NCI-H2107 treated with DMSO at 0.1 percent for 48 hours (cell line): ENCODE results near the gene TRPM3.

Source experiments
- DNase-seq: peaks from one replicate; lab custom pipeline; 2025; ENCODE audit not compliant: unreplicated experiment; lab: John Stamatoyannopoulos, UW

The TRPM3 gene

DNA sequence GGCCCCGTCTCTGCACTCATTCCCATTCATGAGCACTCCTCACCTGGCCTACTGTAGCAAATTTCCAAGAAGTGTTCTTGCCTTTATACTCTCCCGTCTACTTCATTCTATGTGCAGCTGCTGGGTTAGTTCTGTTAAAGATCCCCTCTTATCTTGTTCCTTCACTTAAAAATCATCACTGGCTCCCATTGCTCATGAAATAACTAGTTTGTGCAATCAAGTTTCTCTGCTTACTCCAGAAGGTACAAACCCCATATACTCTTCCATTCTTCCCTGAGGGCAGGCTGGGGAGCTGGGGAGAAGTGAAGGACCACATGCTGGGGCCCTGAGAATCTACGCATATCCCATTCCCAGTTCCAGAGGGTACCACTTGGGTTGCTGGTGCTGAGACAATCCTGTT, 622.6 kb downstream of the TRPM3 start:
- no peak for DNase-seq

DNA sequence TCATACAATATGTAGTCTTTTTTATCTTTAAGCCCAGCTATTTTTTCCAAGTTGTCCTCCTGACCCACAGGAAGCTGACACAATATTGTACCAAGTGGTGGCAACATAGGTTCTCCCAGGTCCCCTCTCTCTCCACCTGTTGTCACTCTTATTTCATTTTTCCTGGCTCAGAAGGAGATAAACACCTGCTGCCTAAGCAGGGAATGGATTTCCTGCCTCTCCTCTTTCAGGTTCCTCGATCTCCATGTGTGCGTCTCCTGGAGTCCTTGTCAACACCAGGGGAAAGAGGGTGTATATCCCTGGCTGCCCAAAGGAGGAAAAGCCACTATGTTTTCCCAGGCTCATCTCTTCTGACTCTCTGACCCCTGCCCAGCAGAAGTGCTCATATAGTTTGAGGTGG, 625.2 kb downstream of the TRPM3 start:
- peak; percentile 7 for DNase-seq

DNA sequence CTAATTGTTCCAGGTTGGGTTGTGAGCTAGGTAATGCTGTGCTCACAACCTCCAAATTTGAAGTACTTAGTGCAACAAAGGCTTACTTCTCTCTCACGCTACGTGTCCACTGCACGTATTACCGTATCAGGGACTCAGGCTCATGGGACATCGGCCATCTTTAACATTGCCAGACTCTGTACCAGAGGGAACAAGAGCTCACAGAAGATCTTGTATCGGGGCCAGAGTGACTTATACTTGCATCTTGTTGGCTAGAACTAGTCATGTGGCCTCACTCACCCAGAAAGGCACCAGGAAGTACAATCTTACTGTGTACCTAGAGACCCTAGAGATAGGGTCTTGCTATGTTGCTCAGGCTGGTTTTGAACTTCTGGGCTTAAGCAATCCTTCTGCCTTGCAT, 625.9 kb downstream of the TRPM3 start:
- DNase-seq, result no peak

DNA sequence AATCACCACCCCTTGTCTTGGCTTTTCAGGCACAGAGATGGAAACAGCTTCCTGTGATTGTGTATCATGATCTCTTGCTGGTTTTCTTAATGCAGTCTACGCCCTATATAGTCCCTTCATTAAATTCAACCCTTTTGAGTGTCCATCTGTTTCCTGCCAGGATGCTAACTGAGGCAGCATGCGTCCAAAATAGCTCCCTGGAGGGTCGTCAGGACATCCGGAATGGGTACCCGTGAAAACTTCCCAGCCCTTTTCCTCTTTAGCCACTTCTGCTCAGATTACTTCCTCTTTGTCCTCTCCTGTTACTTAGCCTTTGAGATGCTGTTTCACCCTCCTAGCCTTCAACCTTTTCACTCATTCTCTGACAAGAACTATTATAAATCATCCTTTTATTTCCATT, 627.2 kb downstream of the TRPM3 start:
- DNase-seq, result no peak

DNA sequence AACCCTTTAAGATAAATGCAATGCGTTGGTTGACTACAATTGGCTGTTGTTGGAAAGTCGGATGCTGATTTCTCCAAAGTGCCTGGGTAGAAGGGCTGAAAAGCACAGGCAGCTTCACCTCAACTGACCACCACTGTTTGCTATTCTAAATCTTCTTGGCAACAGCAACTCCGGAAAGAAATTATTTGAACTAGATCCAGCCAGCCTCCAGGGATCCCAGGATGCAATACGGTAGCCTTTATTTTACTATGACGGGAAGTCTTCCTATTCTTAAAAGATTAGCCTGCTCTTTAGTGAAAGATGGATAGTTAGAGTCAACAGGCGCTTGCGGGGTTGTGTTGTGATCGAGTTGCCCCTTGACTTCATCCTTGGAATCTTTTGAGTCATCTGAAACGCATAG, 628.4 kb downstream of the TRPM3 start:
- no peak for DNase-seq

DNA sequence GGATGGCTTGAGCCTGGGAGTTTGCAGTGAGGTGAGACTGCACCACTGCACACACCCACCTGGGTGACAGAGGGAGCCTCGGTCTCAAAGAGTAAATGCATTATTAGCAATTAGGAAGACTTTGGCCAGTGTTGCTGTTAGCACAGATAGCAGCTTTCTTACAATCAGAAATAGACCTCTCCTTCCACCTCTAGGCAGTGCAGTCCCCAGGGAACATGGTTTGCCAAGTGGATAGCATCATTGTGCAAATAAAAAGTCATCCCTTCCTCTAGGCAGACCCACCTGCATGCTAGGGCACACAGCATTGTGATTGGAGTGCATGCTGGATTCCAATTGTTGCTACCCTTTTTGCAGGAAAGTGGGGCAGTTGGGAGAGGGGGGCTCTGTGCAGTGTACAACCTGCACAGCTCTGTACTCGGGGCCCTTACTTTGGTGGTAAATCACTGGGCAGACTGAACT, 629.1 kb downstream of the TRPM3 start:
- peak; percentile 51 for DNase-seq

DNA sequence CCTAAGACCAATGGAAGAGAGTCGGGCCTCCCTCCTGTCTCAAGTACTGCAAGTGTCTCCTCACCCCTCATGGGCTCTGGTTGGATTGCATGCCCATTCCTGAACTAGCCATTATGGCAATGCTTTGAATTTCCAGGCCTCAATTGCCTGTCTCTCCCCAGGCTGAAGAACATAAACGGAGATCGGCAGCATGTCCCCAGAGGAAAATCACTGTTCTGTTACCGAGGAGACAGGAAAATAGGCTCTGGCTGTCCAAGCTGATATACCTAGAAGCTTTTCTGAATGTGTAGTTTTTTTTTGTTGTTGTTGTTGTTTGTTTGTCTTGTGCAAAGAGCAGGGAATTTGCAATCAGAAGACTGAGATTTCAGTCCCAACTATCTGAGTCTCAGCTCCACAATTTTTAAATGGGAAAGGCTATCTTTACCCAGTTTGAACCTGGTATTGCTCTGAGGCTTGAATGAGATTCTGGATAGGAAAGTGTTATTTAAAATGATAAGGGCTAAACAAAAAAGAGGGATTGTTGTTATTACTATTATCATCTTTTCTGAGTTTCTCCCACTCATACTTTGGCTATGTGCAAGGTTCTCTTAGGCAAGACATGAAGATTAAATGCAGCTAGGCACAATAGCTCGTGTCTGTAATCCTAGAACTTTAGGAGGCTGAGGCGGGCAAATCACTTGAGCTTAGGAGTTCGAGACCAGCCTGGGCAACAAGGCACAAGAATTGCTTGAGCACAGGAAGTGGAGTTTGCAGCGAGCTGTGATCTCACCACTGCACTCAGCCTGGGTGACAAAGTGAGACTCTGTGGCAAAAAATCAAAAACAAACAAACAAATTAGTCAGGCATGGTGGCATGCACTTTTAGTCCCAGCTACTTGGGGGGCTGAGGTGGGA, 629.7 kb downstream of the TRPM3 start:
- DNase-seq, result no peak

DNA sequence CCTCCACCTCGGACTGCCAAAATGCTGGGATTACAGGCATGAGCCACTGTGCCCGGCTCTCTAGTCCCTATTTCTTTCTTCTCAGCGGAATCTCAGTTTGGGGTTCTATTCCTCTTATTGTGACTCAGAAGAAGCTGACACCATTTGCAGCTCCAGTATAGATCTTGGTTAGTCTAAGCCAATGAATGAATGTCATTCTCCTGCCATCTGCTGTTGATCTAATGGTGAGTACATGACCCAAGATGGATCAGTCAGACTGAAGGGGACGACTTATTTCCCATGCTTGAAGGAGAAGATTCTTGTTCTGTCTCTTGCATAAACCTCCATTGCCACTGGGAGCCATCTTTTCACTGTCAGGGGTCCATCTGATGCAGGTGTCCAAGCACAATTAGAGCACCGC, 630.9 kb downstream of the TRPM3 start:
- no peak for DNase-seq

DNA sequence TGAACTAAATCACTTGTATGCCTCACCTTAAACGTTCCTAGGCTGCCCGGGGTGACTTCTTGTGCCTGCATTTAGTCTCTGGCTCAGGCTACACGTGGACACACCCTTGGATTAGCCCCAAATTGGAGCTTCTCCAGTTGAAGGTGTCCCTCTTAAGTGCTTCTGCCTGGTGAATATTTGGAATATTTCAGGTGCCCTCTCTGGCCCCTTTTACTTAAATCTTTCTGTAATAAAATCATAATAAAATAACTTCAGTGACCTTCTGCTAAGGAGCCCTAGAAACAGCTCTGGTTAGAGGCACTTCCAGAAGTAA, 632.7 kb downstream of the TRPM3 start:
- DNase-seq, result no peak

DNA sequence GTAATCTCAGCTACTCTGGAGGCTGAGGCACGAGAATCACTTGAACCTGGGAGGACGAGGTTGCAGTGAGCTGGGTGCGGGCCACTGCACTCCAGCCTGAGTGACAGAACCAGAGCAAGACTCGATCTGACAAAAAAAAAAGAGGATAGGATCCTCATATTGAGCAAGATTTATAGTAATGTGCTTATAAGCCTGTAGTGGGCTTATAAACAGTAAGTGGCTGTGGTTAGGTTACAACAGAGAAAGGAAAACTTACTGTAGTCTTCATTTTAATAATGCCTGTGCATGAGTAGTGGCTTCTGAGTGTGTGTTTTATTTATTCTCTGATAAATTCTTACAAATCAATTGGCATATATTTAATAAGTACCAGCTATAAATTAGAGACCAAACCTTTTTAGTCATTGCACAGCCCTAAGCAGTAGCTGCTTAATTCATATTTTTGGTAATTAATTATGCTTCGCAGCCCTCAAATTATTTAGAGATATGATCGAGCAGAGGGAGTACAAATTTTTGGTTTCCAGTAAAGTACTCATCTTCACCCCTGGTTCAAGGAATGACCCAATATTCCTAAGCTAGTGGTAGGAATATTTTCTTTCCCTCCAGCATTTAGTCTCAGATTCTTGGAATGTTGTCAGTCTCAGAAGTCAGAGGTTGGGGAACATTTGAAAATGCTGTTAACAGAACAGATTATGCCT, 633.2 kb downstream of the TRPM3 start:
- DNase-seq, result no peak

DNA sequence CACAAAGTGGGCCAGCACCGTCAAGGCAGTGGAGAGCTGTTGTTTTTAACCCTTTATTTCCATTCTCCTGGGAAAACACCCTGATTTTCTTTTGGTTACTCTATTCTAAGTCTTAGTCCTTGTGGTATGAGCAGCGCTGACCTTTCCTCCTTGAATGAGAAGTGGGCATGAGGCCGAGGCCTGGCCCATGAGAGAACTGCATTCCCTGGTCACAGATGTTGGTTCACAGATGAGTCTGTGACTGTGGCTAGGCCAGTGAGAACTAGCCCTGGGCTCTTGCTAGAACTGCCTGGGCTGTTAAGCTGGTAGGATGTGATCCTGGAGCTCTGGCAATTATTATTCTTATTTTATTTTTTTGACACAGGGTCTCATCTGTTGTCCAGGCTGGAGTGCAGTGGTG, 635.3 kb downstream of the TRPM3 start:
- DNase-seq, result no peak

DNA sequence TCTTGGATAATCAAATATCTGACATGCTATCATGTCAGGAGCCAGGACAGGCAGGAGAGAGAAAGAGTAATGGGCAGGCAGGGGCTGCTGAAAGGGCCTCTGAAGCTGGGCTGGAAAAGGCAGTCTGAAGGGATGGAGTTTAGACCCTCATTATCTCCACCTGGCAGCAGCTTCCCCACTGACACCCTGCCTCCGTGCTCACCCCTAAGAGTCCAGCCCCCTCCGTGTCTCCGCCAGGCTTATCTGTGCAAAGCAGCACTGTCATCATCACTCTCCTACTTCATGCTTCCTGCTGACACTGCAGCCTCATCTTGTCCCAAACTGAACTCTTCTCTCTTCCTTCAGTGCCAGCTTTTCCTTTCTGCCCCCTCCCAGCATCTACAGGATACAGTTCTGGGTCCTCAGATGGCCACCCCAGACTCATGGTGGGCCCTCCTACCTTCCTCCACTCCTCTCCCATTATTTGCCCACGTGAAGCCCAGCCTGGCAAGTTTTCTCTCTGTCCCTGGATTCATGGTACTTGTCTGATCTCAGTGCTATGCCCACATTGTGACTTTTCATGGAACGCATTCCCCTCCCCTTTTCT, 636.1 kb downstream of the TRPM3 start:
- DNase-seq, result no peak

DNA sequence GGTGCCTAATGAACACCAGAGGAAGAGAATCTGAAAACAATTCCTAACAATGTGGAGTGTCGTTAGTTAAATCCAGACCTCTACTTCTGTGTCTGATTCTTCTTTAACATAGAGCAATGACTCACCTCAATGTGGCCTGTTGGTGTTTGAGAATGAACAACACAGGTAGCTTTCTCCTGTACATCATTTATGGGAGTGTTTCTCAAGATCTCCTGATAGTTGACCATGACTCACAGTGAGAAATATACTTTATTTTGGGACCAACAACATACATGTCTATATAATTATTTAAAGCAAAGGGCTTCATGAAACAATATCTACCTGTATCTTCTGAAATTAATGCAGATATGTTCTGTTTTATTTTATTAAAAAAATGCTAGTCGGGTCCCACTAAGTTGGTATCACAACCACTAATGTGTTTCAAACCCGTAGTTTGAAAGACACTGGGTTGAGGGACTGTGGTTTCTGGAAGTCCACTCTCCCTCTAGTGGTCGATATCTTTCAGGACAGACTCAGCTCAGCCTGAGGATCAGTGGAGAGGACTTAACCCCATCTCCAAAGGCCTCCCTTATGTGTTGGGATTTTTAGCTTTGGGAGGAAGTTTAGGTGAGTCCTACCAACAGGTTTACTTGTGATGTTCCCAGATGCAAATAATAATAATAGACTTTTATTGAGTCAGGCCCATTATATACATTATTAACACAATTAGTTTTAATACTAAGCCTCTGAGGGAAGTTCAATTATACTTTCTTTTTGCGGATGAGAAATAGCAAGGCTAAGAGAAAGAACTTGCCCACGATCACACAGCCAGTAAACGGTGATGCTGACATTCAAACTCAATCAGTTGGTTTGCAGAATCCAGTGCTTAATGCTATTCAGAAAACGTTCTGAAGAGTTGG, 636.9 kb downstream of the TRPM3 start:
- peak; percentile 28 for DNase-seq

DNA sequence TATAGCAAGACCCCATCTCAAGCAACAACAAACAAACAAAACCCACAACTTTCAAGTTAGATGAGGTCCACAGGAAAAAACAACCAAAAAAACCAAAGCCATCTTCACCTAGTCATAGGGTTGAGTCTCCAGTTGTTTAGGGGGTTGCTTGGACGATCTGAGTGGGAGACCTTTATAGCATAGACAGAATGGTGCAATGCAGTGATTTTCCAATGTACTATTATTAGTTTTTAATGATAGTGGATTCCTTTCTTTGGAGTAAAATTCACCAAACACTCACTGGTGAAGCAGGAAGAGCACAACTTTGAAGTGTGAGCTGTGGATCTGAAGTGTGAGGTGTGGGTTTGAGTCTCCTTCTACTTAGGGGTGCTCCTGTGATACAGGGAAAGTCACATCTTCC, 640.0 kb downstream of the TRPM3 start:
- DNase-seq, result no peak

DNA sequence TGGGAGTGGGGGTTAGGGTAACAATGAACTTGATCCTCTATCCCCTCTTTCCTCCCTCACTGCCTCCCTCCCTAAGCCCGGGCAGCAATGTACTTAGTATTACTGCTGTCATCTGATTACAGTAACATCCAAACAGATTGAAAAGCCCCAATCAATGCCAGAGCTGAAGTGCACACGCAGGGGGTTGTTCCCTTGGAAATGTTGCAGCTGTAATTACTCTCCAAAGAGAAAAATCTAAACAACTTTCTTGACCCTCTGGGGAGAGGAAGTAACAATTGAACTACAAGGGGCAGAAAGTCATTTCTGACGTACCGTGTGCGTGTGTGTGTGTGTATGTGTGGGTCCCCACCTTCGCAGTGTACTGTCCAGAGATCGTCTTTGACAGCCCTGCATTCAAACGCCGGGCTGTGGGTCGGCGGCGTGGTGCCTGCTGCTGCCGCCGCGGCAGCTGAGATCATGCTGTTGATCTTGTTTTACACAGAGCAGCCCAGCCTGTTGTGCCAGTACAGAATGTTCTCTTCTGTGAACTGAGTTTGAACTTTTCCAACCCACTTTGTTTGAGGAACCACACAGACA, 640.9 kb downstream of the TRPM3 start:
- peak; percentile 68 for DNase-seq

DNA sequence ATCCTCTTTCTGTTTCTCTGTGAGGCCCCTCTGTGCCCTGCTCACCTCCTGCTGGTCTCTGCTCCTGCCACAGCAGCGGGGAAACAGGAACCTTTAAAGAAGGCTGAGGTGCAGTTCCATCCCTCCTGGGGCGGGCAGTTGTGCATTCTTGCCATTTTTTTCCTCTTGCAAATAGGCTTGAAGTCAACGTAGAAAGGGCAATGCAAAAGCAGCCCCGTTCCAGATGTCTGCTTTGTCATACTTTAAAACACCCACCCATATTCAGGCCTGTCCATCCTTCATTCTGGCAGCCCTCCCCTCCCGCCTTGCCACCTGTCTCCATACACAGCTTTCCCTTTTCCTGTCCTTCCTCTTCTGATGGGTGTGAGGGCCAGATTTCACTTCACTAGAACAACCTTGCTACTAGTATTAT, 641.5 kb downstream of the TRPM3 start:
- DNase-seq, result no peak
